ENCODE results near the gene COX7A1.

The COX7A1 gene

GRCh38 chr19:36160821-36161596, 8.8 kb upstream of the COX7A1 start:
- H3K9ac ChIP-seq (ENCODE audit: low read depth, low read length, poor library complexity, severe bottlenecking) = no peak overlapping the region
- H3F3A ChIP-seq (ENCODE audit: low read depth) = no peaks in the 10 kb centered on the region
- no peaks in the 10 kb centered on the region for H3K9me2 ChIP-seq (replicated peaks; ENCODE audit: low read depth, low read length)
- H3K36me3 ChIP-seq (ENCODE audit: insufficient read depth, low read length) = no peaks in the 10 kb centered on the region
- H3K27me3 ChIP-seq (ENCODE audit: insufficient read depth, low read length, poor library complexity, severe bottlenecking) = no peaks in the 10 kb centered on the region
- TF ChIP-seq, protein P1, sequence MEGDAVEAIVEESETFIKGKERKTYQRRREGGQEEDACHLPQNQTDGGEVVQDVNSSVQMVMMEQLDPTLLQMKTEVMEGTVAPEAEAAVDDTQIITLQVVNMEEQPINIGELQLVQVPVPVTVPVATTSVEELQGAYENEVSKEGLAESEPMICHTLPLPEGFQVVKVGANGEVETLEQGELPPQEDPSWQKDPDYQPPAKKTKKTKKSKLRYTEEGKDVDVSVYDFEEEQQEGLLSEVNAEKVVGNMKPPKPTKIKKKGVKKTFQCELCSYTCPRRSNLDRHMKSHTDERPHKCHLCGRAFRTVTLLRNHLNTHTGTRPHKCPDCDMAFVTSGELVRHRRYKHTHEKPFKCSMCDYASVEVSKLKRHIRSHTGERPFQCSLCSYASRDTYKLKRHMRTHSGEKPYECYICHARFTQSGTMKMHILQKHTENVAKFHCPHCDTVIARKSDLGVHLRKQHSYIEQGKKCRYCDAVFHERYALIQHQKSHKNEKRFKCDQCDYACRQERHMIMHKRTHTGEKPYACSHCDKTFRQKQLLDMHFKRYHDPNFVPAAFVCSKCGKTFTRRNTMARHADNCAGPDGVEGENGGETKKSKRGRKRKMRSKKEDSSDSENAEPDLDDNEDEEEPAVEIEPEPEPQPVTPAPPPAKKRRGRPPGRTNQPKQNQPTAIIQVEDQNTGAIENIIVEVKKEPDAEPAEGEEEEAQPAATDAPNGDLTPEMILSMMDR (conservative IDR thresholded peaks at IDR 0.05; ENCODE audit: low read length) = no peak
- no peak for TF ChIP-seq EZH2phosphoT487 (IDR thresholded peaks at IDR 0.05; ENCODE audit: borderline replicate concordance)
- no peak overlapping the region for H3K4me3 ChIP-seq (ENCODE audit: low read length, poor library complexity, severe bottlenecking)
- H3K4me2 ChIP-seq (ENCODE audit: low read depth, low read length, poor library complexity, severe bottlenecking) = no peak overlapping the region
- H3K9me3 ChIP-seq (ENCODE audit: insufficient read depth, low read depth, low read length) = no peaks in the 10 kb centered on the region
- H3K79me2 ChIP-seq (ENCODE audit: insufficient read depth, low read length) = no peaks in the 10 kb centered on the region
- H3K4me1 ChIP-seq (ENCODE audit: insufficient read depth, low read length, poor library complexity, severe bottlenecking) = no peaks in the 10 kb centered on the region
- no peaks in the 10 kb centered on the region for H4K20me1 ChIP-seq (ENCODE audit: insufficient read depth, low read length, poor library complexity, severe bottlenecking)
- H2AFZ ChIP-seq (ENCODE audit: low read length) = no peak overlapping the region

GRCh38 chr19:36153126-36153525, 879 bp upstream of the COX7A1 start:
- no peaks in the 10 kb centered on the region for H3K9me3 ChIP-seq (ENCODE audit: insufficient read depth, low read depth, low read length)
- H3K9ac ChIP-seq (ENCODE audit: low read depth, low read length, poor library complexity, severe bottlenecking) = no peak overlapping the region
- H3K79me2 ChIP-seq (ENCODE audit: insufficient read depth, low read length) = no peaks in the 10 kb centered on the region
- no peak for TF ChIP-seq EZH2phosphoT487 (IDR thresholded peaks at IDR 0.05; ENCODE audit: borderline replicate concordance)
- TF ChIP-seq, protein P1 (conservative IDR thresholded peaks at IDR 0.05; ENCODE audit: low read length) = no peak
- H3K4me2 ChIP-seq (ENCODE audit: low read depth, low read length, poor library complexity, severe bottlenecking) = no peak overlapping the region
- H3K4me3 ChIP-seq (ENCODE audit: low read length, poor library complexity, severe bottlenecking) = no peak overlapping the region
- peaks cover 22% of the 10 kb centered on the region; the same call in 1 of the 2 replicates for H3K36me3 ChIP-seq (ENCODE audit: insufficient read depth, low read length)
- H4K20me1 ChIP-seq (ENCODE audit: insufficient read depth, low read length, poor library complexity, severe bottlenecking) = peaks cover 3% of the 10 kb centered on the region
- H2AFZ ChIP-seq (ENCODE audit: low read length) = no peak overlapping the region
- H3K27me3 ChIP-seq (ENCODE audit: insufficient read depth, low read length, poor library complexity, severe bottlenecking) = no peaks in the 10 kb centered on the region
- H3K4me1 ChIP-seq (ENCODE audit: insufficient read depth, low read length, poor library complexity, severe bottlenecking) = no peaks in the 10 kb centered on the region
- H3K9me2 ChIP-seq (replicated peaks; ENCODE audit: low read depth, low read length) = no peaks in the 10 kb centered on the region
- H3F3A ChIP-seq (ENCODE audit: low read depth) = no peaks in the 10 kb centered on the region

GRCh38 chr19:36152019-36152351, 262 bp downstream of the COX7A1 start:
- H3K4me3 ChIP-seq (ENCODE audit: low read length, poor library complexity, severe bottlenecking) = no peak overlapping the region
- H3K79me2 ChIP-seq (ENCODE audit: insufficient read depth, low read length) = no peaks in the 10 kb centered on the region
- H3K9ac ChIP-seq (ENCODE audit: low read depth, low read length, poor library complexity, severe bottlenecking) = no peak overlapping the region
- no peak overlapping the region for H3K4me2 ChIP-seq (ENCODE audit: low read depth, low read length, poor library complexity, severe bottlenecking)
- H4K20me1 ChIP-seq (ENCODE audit: insufficient read depth, low read length, poor library complexity, severe bottlenecking) = peaks cover 3% of the 10 kb centered on the region
- no peak overlapping the region for H2AFZ ChIP-seq (ENCODE audit: low read length)
- H3F3A ChIP-seq (ENCODE audit: low read depth) = no peaks in the 10 kb centered on the region
- no peaks in the 10 kb centered on the region for H3K4me1 ChIP-seq (ENCODE audit: insufficient read depth, low read length, poor library complexity, severe bottlenecking)
- TF ChIP-seq, protein P1 (conservative IDR thresholded peaks at IDR 0.05; ENCODE audit: low read length) = no peak
- TF ChIP-seq EZH2phosphoT487 (IDR thresholded peaks at IDR 0.05; ENCODE audit: borderline replicate concordance) = no peak
- H3K9me3 ChIP-seq (ENCODE audit: insufficient read depth, low read depth, low read length) = no peaks in the 10 kb centered on the region
- H3K36me3 ChIP-seq (ENCODE audit: insufficient read depth, low read length) = peaks cover 26% of the 10 kb centered on the region; the same call in 1 of the 2 replicates
- no peaks in the 10 kb centered on the region for H3K27me3 ChIP-seq (ENCODE audit: insufficient read depth, low read length, poor library complexity, severe bottlenecking)
- no peaks in the 10 kb centered on the region for H3K9me2 ChIP-seq (replicated peaks; ENCODE audit: low read depth, low read length)
